H1 (cell line): ENCODE measurements around the gene TAX1BP1. TPM values are rescaled to one million over a fixed set of nuclear protein-coding genes. Genes with fewer than 3 reads are reported as not detected.

Source experiments
- CTCF ChIA-PET: fragments of 300-600 bp; sonication (Branson Sonifier 250); formaldehyde crosslinking; loops from one replicate; lab custom pipeline; 2021; ENCODE audit not compliant: partially characterized antibody; lab: Charles Lee
- POLR2A ChIA-PET: fragments of 300-600 bp; sonication (Branson Sonifier 250); formaldehyde crosslinking; loops from one replicate; lab custom pipeline; 2021; ENCODE audit warnings: inconsistent platforms; ENCODE audit not compliant: partially characterized antibody; lab: Charles Lee
- DNase-seq, 2 experiments: peaks; one replicate each; pipeline versions ENCODE4 v3.0.0 to v3.0.0-alpha.2; 2010 to 2022; ENCODE audit warnings: low spot score in 2 of 2, low read depth in 1 of 2, mixed read lengths in 1 of 2
- FAIRE-seq: peaks from 2 replicates; lab custom pipeline; 2011; peaks lifted over from hg19 to GRCh38; lab: Jason Lieb, UNC
- H2AFZ ChIP-seq: 2 replicates; pipeline ENCODE4 v1.8.1; 2012; ENCODE audit warnings: low read length, inconsistent platforms
- H2AK5ac ChIP-seq: 2 replicates; pipeline ENCODE4 v1.6.1; 2013; ENCODE audit warnings: low read depth, low read length
- H2BK120ac ChIP-seq: replicated peaks from 2 replicates; pipeline ENCODE3; 2013; ENCODE audit warnings: low read depth, low read length, inconsistent platforms
- H2BK12ac ChIP-seq: 2 replicates; pipeline ENCODE4 v1.6.1; 2013; ENCODE audit warnings: low read depth, low read length
- H2BK15ac ChIP-seq: 2 replicates; pipeline ENCODE4 v1.6.1; 2013; ENCODE audit warnings: low read length
- H2BK20ac ChIP-seq: 2 replicates; pipeline ENCODE4 v1.6.1; 2013; ENCODE audit warnings: low read length
- H2BK5ac ChIP-seq: 2 replicates; pipeline ENCODE4 v1.6.1; 2013; ENCODE audit warnings: low read depth, low read length
- H3K14ac ChIP-seq: 2 replicates; pipeline ENCODE4 v1.6.1; 2013; ENCODE audit warnings: inconsistent platforms; ENCODE audit not compliant: insufficient read length
- H3K18ac ChIP-seq: 2 replicates; pipeline ENCODE4 v1.6.1; 2013; ENCODE audit warnings: low read length; ENCODE audit errors: extremely low read depth
- H3K23ac ChIP-seq: 2 replicates; pipeline ENCODE4 v1.6.1; 2013; ENCODE audit warnings: inconsistent platforms; ENCODE audit not compliant: insufficient read length
- H3K23me2 ChIP-seq: 2 replicates; pipeline ENCODE4 v1.6.1; 2013; ENCODE audit warnings: low read depth, low read length
- H3K27ac ChIP-seq: 2 replicates; pipeline ENCODE4 v1.6.1; 2011; ENCODE audit warnings: low read depth, low read length, inconsistent platforms
- H3K27me3 ChIP-seq, 4 experiments: replicated peaks in 1 of 4; 1 replicate in 1 of 4; 2 replicates in 3 of 4; pipeline versions ENCODE4 v1.6.1 to v1.8.1; 2011 to 2013; ENCODE audit warnings: low read length in 3 of 4, mild to moderate bottlenecking in 3 of 4, inconsistent platforms in 2 of 4, mixed read lengths in 2 of 4, moderate library complexity in 1 of 4; ENCODE audit not compliant: control insufficient read depth in 3 of 4, insufficient read depth in 3 of 4; ENCODE audit errors: extremely low read depth in 1 of 4
- H3K36me3 ChIP-seq, 4 experiments: 2 replicates each; pipeline versions ENCODE4 v1.6.1 to v1.8.1; 2011 to 2013; ENCODE audit warnings: mild to moderate bottlenecking in 4 of 4, low read length in 3 of 4, moderate library complexity in 2 of 4, control low read depth in 1 of 4, inconsistent platforms in 1 of 4; ENCODE audit not compliant: insufficient read depth in 4 of 4, control insufficient read depth in 2 of 4
- H3K4ac ChIP-seq: replicated peaks from 2 replicates; pipeline ENCODE3; 2013; ENCODE audit warnings: low read length, low read depth, mixed read lengths, inconsistent platforms; ENCODE audit not compliant: insufficient read length
- H3K4me1 ChIP-seq, 4 experiments: replicated peaks in 1 of 4; 1 replicate in 1 of 4; 2 replicates in 3 of 4; pipeline versions ENCODE4 v1.6.1 to v1.8.1; 2011 to 2013; ENCODE audit warnings: low read length in 3 of 4, inconsistent platforms in 2 of 4, mixed read lengths in 1 of 4; ENCODE audit not compliant: insufficient read depth in 4 of 4, control insufficient read depth in 3 of 4
- H3K4me2 ChIP-seq, 2 experiments: 2 replicates each; pipeline versions ENCODE4 v1.6.1 to v1.8.1; 2011 to 2013; ENCODE audit warnings: low read depth in 2 of 2, low read length in 2 of 2, control low read depth in 1 of 2, inconsistent platforms in 1 of 2, mild to moderate bottlenecking in 1 of 2; ENCODE audit not compliant: insufficient read depth in 1 of 2
- H3K4me3 ChIP-seq, 4 experiments: fragments of 200-600, 300-600 bp in 1 of 4; sonication (generic), shearing (Covaris generic), sonication (Bioruptor Twin) in 1 of 4; 2 replicates each; pipeline versions ENCODE4 v1.5.1 to v1.8.1; 2011 to 2016; ENCODE audit warnings: low read length in 4 of 4, low read depth in 3 of 4, control low read depth in 2 of 4, inconsistent platforms in 2 of 4, mild to moderate bottlenecking in 2 of 4, mixed read lengths in 1 of 4, moderate library complexity in 1 of 4; ENCODE audit not compliant: insufficient read depth in 2 of 4; ENCODE audit errors: extremely low read depth in 1 of 4
- H3K56ac ChIP-seq: replicated peaks from 2 replicates; pipeline ENCODE3; 2013; ENCODE audit warnings: low read depth, mild to moderate bottlenecking, mixed read lengths, low read length, inconsistent platforms; ENCODE audit not compliant: insufficient read length
- H3K79me1 ChIP-seq: 2 replicates; pipeline ENCODE4 v1.6.1; 2013; ENCODE audit warnings: low read depth, low read length, control low read depth
- H3K79me2 ChIP-seq, 2 experiments: 2 replicates each; pipeline versions ENCODE4 v1.6.1 to v1.8.1; 2012 to 2013; ENCODE audit warnings: low read length in 2 of 2, mild to moderate bottlenecking in 2 of 2, inconsistent platforms in 1 of 2; ENCODE audit not compliant: insufficient read depth in 2 of 2, control insufficient read depth in 1 of 2
- H3K9ac ChIP-seq, 4 experiments: replicated peaks in 1 of 4; 1 replicate in 1 of 4; 2 replicates in 3 of 4; pipeline versions ENCODE4 v1.6.1 to v1.8.1; 2011 to 2013; ENCODE audit warnings: low read depth in 3 of 4, low read length in 3 of 4, control low read depth in 2 of 4, mild to moderate bottlenecking in 2 of 4, moderate library complexity in 2 of 4, inconsistent platforms in 1 of 4; ENCODE audit errors: extremely low read depth in 1 of 4
- H3K9me3 ChIP-seq, 2 experiments: 2 replicates each; pipeline versions ENCODE4 v1.6.1 to v1.8.1; 2012 to 2013; ENCODE audit warnings: mild to moderate bottlenecking in 2 of 2, moderate library complexity in 2 of 2, control low read depth in 1 of 2, inconsistent platforms in 1 of 2, low read depth in 1 of 2, low read length in 1 of 2, mixed read lengths in 1 of 2; ENCODE audit not compliant: insufficient read depth in 2 of 2
- H4K20me1 ChIP-seq, 2 experiments: replicated peaks in 1 of 2; 2 replicates each; pipeline versions ENCODE3 to v1.8.1; 2011 to 2013; ENCODE audit warnings: inconsistent platforms in 2 of 2, low read length in 2 of 2, mild to moderate bottlenecking in 1 of 2; ENCODE audit not compliant: insufficient read depth in 2 of 2, control insufficient read depth in 1 of 2
- H4K5ac ChIP-seq: 2 replicates; pipeline ENCODE4 v1.6.1; 2013; ENCODE audit warnings: low read length, low read depth, mixed read lengths, inconsistent platforms; ENCODE audit not compliant: insufficient read length
- H4K8ac ChIP-seq: 2 replicates; pipeline ENCODE4 v1.8.0; 2013; ENCODE audit warnings: mild to moderate bottlenecking, moderate library complexity, low read length, inconsistent platforms; ENCODE audit not compliant: insufficient read depth; ENCODE audit errors: extremely low read depth
- H4K91ac ChIP-seq: replicated peaks from 2 replicates; pipeline ENCODE3; 2013; ENCODE audit warnings: low read length, mixed read lengths, inconsistent platforms; ENCODE audit not compliant: insufficient read length
- BRCA1 ChIP-seq: IDR thresholded peaks from 2 replicates; pipeline ENCODE4 v1.6.1; 2012; ENCODE audit warnings: low read depth, low read length, improper control_type of control experiment
- CBX5 ChIP-seq: fragments of 300-800, 300-1000 bp; sonication (generic); IDR thresholded peaks from 2 replicates; pipeline ENCODE4 v1.7.1; 2016; ENCODE audit warnings: antibody characterized with exemption, low read length, low read depth
- HDAC6 ChIP-seq: IDR thresholded peaks from one replicate; pipeline ENCODE4 v1.7.1; 2012; ENCODE audit warnings: low read depth, mild to moderate bottlenecking, inconsistent platforms, low read length, moderate library complexity
- POLR2AphosphoS5 ChIP-seq: IDR thresholded peaks from 2 replicates; pipeline ENCODE4 v1.6.1; 2011; ENCODE audit warnings: low read depth, low read length
- POU5F1 ChIP-seq: IDR thresholded peaks from 2 replicates; pipeline ENCODE4 v1.6.1; 2011; ENCODE audit warnings: low read depth, mild to moderate bottlenecking, low read length, moderate library complexity
- SIN3A ChIP-seq, 2 experiments: IDR thresholded peaks in 1 of 2; conservative IDR thresholded peaks in 1 of 2; 2 replicates each; pipeline ENCODE4 v1.6.1; 2011 to 2012; ENCODE audit warnings: low read length in 2 of 2, improper control_type of control experiment in 1 of 2, low read depth in 1 of 2, mild to moderate bottlenecking in 1 of 2
- SP1 ChIP-seq: IDR thresholded peaks from 2 replicates; pipeline ENCODE4 v1.6.1; 2011; ENCODE audit warnings: low read depth, low read length
- SP2 ChIP-seq: IDR thresholded peaks from 2 replicates; pipeline ENCODE4 v1.6.1; 2012; ENCODE audit warnings: mild to moderate bottlenecking, low read length, inconsistent platforms
- WGBS, 2 experiments: shearing (Covaris generic) in 1 of 2; methylation state at CpG; one replicate each; pipeline versions ENCODE4 v1.1.6 to v1.1.7; 2013 to 2015; ENCODE audit warnings: low lambda C conversion rate in 2 of 2, mixed read lengths in 2 of 2, inconsistent platforms in 1 of 2, low coverage in 1 of 2, missing lambda C conversion rate in 1 of 2; ENCODE audit not compliant: insufficient replicate concordance in 2 of 2, insufficient coverage in 1 of 2, insufficient read length in 1 of 2; ENCODE audit errors: extremely low coverage in 1 of 2, missing lambda C conversion rate in 1 of 2; 5-methylcytosine and 5-hydroxymethylcytosine counted together
- polyA plus RNA-seq, 7 experiments: library from polyadenylated mRNA; depleted of rRNA in 3 of 7; stranded (reverse) in 5 of 7; unstranded in 2 of 7; fragments of >200 nt in 5 of 7; fragments of 200-250 nt in 2 of 7; gene quantifications; 1 replicate in 5 of 7; 2 replicates in 1 of 7; 4 replicates in 1 of 7; pipeline versions ENCODE4 v1.2.1 to v1.2.3, GENCODE V29; 2011 to 2013; ENCODE audit warnings: missing spikeins in 2 of 7, mixed read lengths in 2 of 7
- total RNA-seq: library from RNA; stranded (reverse); fragmentation: NEBNext Ultra II Directional; extraction: Animal tissue kit (Norgen Biotek cat#: 25700); gene quantifications from 2 replicates; pipeline ENCODE4 v1.2.1, GENCODE V29; 2021
- TF ChIP-seq, protein P1 (sequence below): IDR thresholded peaks from 2 replicates; pipeline ENCODE4 v1.6.1; 2012; ENCODE audit warnings: inconsistent platforms
- TF ChIP-seq, protein P2 (sequence below), 3 experiments: IDR thresholded peaks; 1 replicate in 2 of 3; 2 replicates in 1 of 3; pipeline versions ENCODE4 v1.5.1 to v1.6.1; 2011; ENCODE audit warnings: low read length in 3 of 3, mild to moderate bottlenecking in 3 of 3, inconsistent platforms in 2 of 3, low read depth in 1 of 3, moderate library complexity in 1 of 3; ENCODE audit not compliant: insufficient read depth in 1 of 3; ENCODE audit errors: control extremely low read depth in 1 of 3
- TF ChIP-seq, protein P3 (sequence below): IDR thresholded peaks from 2 replicates; pipeline ENCODE4 v1.6.1; 2012; ENCODE audit warnings: inconsistent platforms

The TAX1BP1 gene
- total and polyA plus RNA-seq, 2 of the 8 experiments (the other 6 are each of a cell fraction or from before 2014, with no cell fraction given) = 56.0 to 62.7 TPM

DNA sequence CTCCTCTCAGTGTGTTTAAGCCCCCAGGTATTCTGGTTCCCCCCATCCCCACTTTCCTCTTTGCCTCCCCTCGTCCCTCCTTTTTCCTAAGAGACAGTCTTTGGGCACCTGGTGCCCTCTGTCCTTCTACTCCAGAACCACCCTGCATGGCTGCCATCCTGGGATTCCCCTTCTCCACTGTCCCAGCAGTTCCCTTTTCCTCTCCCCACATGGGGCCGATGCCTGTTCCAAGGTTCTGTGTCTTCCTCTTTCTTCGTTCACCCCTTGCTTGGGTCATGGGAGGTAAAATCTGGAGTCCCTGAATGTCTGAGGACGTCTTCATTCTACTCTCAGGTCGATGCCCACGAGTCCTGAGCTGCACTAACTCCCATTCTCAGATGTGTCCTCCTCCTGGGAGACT lies 120.8 kb downstream of the TAX1BP1 start:
- H3K9me3 ChIP-seq = no peaks in the 10 kb centered on the region; a peak in 1 of 4 replicates
- no peak overlapping the region for H3K4ac ChIP-seq
- H3K56ac ChIP-seq = no peak overlapping the region
- peaks cover 0 to 2% of the 10 kb centered on the region in 2 experiments for H4K20me1 ChIP-seq
- H2AFZ ChIP-seq = no peak overlapping the region
- no peak overlapping the region for H3K9ac ChIP-seq
- H3K36me3 ChIP-seq = no peaks in the 10 kb centered on the region
- H3K4me2 ChIP-seq = no peak overlapping the region
- H3K23ac ChIP-seq = no peak overlapping the region
- CTCF ChIA-PET = interaction anchor here (0.6 to 1.8 kb wide), 5 partner anchors 37 to 172 kb away, joined by 3 to 4 read pairs (median 3); no protein-coding TSS in a partner anchor
- H2BK20ac ChIP-seq = no peak overlapping the region
- H2AK5ac ChIP-seq = no peak overlapping the region
- H2BK5ac ChIP-seq = no peak overlapping the region
- H3K14ac ChIP-seq = no peak overlapping the region
- no peak overlapping the region for H4K91ac ChIP-seq
- 83% methylated on average over 6 of the region's 6 CpGs; no CpG with 5 or more reads in 1 of the 2 experiments for WGBS, 2 experiments
- H4K8ac ChIP-seq = no peak overlapping the region
- DNase-seq (no peak), FAIRE-seq (no peak)
- no peak overlapping the region for H2BK120ac ChIP-seq
- H2BK15ac ChIP-seq = no peak overlapping the region
- H3K4me1 ChIP-seq = no peaks in the 10 kb centered on the region
- no peaks in the 10 kb centered on the region for H3K79me1 ChIP-seq
- H3K27me3 ChIP-seq = no peaks in the 10 kb centered on the region
- no peak overlapping the region for H2BK12ac ChIP-seq
- H3K79me2 ChIP-seq = no peaks in the 10 kb centered on the region
- POLR2A ChIA-PET = no interaction called here
- H3K23me2 ChIP-seq = no peaks in the 10 kb centered on the region
- H3K4me3 ChIP-seq = no peak overlapping the region
- no peak overlapping the region; the same call in 1 of the 2 replicates for H3K18ac ChIP-seq
- no peak overlapping the region for H3K27ac ChIP-seq
- H4K5ac ChIP-seq = no peak overlapping the region
- TF ChIP-seq BRCA1 = no peak
- TF ChIP-seq, protein P1, sequence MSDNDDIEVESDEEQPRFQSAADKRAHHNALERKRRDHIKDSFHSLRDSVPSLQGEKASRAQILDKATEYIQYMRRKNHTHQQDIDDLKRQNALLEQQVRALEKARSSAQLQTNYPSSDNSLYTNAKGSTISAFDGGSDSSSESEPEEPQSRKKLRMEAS = no peak
- no peak for TF ChIP-seq SIN3A (conservative IDR thresholded peaks at IDR 0.05 in 1 of 2, IDR thresholded peaks at IDR 0.05 in 1 of 2; ENCODE audit: low read depth in 1 of 2, low read length in 2 of 2)
- no peak for TF ChIP-seq HDAC6
- TF ChIP-seq CBX5 = no peak
- TF ChIP-seq, protein P2, sequence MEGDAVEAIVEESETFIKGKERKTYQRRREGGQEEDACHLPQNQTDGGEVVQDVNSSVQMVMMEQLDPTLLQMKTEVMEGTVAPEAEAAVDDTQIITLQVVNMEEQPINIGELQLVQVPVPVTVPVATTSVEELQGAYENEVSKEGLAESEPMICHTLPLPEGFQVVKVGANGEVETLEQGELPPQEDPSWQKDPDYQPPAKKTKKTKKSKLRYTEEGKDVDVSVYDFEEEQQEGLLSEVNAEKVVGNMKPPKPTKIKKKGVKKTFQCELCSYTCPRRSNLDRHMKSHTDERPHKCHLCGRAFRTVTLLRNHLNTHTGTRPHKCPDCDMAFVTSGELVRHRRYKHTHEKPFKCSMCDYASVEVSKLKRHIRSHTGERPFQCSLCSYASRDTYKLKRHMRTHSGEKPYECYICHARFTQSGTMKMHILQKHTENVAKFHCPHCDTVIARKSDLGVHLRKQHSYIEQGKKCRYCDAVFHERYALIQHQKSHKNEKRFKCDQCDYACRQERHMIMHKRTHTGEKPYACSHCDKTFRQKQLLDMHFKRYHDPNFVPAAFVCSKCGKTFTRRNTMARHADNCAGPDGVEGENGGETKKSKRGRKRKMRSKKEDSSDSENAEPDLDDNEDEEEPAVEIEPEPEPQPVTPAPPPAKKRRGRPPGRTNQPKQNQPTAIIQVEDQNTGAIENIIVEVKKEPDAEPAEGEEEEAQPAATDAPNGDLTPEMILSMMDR (IDR thresholded peaks at IDR 0.05; ENCODE audit: control extremely low read depth in 1 of 3, insufficient read depth in 1 of 3, low read depth in 1 of 3, low read length in 3 of 3) = no peak
- TF ChIP-seq POLR2AphosphoS5 = no peak
- TF ChIP-seq SP1 = no peak
- no peak for TF ChIP-seq POU5F1
- TF ChIP-seq, protein P3, sequence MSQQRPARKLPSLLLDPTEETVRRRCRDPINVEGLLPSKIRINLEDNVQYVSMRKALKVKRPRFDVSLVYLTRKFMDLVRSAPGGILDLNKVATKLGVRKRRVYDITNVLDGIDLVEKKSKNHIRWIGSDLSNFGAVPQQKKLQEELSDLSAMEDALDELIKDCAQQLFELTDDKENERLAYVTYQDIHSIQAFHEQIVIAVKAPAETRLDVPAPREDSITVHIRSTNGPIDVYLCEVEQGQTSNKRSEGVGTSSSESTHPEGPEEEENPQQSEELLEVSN = no peak
- no peak for TF ChIP-seq SP2
